DND-41 (cell line): ENCODE data around the gene XXYLT1.

ENCODE experiments used
- EZH2 ChIP-seq: IDR thresholded peaks from 3 replicates; pipeline ENCODE4 v1.6.1; 2012; ENCODE audit warnings: borderline replicate concordance, low read depth, mild to moderate bottlenecking, moderate library complexity, low read length, inconsistent platforms; ENCODE audit not compliant: severe bottlenecking
- TF ChIP-seq, protein P1 (sequence below): IDR thresholded peaks from 2 replicates; pipeline ENCODE4 v1.5.1; 2012; ENCODE audit warnings: borderline replicate concordance, low read length, moderate library complexity, mild to moderate bottlenecking; ENCODE audit not compliant: poor library complexity, severe bottlenecking; ENCODE audit errors: extremely low read depth

DNA sequence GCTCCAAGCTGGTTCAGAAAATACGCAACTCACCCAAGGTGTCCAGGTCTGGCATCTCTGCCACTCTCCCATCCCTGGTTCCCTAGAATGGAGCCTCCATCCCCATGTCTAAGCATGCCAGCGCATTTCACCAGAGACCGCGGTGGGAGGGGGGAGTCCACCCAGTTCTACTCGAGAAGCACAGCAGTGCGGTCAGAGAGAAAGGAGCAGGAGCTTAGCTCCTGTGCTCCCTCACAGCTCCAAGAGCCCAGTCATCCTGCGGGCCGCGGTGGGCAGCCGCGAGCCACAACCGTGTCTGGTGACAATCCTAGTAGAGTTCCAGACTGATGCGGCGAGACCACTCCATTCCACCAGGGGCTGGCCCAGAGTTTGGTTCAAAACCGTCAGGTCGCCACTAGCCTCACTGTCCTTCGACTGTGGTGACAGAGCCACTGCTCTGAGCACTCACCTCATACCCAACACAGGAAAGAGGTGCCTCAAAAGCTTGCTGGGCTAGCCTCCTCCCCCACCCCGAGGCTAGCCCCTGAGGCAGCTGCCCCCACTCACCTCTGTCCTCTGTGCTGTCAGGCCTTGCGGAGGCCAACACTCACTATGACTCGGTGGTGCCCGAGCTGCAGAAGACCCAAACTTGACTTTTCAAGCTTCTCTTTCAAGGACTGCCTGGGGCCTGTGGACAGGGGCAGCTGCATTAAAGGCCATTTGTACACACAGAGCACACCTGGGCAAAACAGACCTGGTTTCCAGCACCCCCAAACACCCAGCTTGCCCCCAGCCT is 185.4 kb downstream of the XXYLT1 start:
- no peak for TF ChIP-seq EZH2
- TF ChIP-seq, protein P1, sequence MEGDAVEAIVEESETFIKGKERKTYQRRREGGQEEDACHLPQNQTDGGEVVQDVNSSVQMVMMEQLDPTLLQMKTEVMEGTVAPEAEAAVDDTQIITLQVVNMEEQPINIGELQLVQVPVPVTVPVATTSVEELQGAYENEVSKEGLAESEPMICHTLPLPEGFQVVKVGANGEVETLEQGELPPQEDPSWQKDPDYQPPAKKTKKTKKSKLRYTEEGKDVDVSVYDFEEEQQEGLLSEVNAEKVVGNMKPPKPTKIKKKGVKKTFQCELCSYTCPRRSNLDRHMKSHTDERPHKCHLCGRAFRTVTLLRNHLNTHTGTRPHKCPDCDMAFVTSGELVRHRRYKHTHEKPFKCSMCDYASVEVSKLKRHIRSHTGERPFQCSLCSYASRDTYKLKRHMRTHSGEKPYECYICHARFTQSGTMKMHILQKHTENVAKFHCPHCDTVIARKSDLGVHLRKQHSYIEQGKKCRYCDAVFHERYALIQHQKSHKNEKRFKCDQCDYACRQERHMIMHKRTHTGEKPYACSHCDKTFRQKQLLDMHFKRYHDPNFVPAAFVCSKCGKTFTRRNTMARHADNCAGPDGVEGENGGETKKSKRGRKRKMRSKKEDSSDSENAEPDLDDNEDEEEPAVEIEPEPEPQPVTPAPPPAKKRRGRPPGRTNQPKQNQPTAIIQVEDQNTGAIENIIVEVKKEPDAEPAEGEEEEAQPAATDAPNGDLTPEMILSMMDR, result no peak
